CD4-positive, alpha-beta T cell treated with Interleukin-2 at 100 ng/mL for 4 hours (primary cell): ENCODE data around the gene PHPT1.

ENCODE experiments used
- DNase-seq: peaks from one replicate; pipeline ENCODE4 v3.0.0-alpha.2; 2020; ENCODE audit warnings: low spot score

PHPT1 gene

DNA sequence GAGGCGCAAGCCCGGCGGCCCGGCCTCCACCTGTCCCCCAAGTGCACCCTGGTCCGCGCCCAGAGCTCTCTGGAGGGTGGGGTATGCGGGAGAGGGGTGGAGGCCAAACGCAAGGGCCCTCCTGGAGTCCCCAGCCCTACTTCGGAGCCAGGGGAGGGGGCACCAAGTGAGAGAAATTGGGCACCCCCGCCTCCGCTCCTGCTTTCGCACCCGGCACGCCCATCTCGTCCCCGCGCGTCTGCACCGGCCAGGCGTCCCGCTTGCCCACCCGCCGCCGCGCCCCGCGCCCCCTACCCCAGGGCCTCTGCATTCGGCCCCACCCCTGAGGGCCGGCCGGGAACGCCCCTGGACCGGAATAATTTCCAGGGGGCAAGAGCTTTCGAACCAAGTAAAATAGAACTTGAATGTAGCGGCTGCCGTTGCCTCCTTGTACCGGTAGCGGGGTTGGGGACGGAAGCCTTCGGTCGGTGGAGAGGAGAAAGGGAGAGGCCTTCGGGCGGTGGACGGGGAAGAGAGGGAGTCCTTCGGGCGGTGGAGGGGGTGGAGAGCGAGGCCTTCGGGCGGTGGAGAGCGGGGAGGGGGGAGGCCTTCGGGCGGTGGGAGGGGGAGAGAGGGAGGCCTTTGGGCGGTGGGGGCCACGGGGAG, 694 bp upstream of the PHPT1 start:
- no peak for DNase-seq

DNA sequence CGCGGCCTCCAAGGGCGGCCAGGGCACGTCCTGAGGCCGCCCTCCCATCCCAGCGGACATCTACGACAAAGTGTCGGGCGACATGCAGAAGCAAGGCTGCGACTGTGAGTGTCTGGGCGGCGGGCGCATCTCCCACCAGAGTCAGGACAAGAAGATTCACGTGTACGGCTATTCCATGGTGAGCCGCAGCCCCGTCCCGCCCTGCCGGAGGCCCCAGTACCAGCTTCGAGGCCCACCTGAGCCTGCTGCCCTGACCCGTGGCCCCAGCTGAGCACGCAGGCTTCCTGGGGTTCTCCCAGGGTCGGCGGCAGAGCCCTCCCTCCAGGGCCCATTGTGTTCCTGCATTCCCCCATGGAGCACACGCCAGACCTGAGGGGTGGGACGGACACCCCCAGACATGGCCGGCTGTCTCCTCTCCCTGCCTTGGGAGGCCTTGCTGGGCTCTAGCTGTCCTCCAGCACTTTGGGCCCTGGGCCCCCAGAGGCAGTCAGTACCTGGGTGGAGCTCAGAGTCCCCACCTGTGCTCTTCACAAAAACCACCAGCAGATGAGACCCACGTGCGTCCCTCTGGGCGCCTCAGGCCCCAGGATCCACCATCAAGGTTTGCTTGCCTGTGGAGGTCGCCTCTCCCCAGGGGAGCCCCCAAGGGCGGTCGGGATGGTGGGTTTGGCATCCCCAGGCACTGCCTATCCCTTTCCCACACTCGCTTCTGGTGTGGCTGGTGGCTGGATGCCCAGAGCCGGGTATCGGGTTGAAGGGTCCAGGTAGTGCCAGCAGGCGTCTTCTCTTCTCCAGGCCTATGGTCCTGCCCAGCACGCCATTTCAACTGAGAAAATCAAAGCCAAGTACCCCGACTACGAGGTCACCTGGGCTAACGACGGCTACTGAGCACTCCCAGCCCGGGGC, 1.0 kb downstream of the PHPT1 start:
- DNase-seq = no peak

DNA sequence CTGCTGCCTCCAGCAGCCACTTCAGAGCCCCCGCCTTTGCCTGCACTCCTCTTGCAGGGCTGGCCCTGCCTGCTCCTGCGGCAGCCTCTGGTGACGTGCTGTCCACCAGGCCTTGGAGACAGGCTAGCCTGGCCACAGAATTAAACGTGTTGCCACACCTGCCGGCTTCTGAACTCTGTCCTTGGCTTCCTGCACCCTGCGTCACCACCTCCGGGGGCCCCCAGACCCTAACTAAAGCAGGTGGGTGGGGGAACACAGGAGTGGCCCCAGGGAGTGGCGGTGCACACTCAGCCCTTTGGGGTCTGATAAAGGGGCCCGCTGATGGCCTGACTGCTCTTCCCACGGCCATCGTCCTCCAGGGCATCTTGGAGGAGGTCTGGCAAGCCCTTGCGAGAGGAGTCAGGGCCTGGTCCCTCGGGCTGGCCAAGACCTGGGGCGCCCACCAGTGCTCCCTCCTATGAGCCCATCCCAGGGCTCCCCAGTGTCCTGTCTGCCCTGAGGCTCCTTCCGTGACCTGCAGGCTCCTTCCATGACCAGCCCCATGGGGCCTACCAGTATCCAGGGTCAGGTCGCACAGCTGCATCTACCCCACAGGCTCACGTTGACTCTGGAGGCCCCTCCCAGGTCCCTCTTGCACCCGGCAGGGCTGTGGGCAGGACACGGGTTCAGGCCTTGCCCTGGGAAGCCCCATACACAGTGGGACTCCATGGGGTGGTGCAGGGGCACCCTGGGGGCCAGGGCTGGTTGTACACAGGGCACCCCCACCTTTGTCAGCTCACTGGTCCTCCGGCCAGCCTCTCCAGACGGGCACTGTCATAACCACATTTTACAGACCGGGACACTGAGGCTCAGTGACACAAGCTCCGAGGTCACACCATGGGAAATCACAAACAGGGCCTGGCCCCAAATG, 1.9 kb downstream of the PHPT1 start:
- no peak for DNase-seq

DNA sequence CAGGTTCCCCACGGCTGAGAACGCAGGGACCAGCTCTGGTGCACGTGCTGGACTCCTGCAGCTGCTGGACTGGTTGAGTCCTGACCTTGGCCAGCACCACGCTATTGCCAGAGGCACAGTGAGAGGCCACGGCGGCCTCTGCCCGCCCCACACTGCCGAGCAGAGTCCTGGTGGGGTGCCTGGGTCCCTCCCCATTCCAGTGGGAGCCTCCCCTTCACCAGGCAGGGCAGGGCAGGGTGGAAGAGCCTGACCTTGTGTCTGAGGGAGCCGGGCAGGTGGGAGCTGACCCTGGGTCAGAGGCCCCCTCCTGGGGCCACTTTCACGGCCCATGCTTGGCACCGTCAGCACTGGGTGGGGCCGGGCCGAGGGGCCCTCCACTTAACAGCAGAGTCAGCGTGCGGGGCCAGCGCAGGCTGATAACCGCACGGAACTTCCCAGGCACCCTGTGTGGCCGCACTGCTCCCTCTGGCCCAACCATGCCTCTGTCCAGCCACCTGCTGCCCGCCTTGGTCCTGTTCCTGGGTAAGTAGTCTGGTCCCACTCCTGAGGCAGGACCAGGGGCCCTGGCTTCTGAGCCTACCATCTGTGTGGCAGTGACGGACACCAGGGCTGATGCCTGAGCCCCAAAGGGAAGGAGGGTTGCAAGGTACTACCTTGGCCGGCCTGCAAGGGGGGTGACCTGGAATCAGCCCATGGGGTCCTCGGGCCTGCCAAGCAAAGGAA, 2.9 kb downstream of the PHPT1 start, which contains the start of gene MAMDC4:
Gene MAMDC4 (plus strand): TSS at position 406 of the 723 bp plus-strand sequence. CDS start 71 bp downstream, at position 477.
- no peak for DNase-seq

- no peak for DNase-seq
Observed at GRCh38 chr9:136852664-136853595, 3.7 kb downstream of the PHPT1 start.

- no peak for DNase-seq
Observed at GRCh38 chr9:136853596-136854112, 4.4 kb downstream of the PHPT1 start.

DNA sequence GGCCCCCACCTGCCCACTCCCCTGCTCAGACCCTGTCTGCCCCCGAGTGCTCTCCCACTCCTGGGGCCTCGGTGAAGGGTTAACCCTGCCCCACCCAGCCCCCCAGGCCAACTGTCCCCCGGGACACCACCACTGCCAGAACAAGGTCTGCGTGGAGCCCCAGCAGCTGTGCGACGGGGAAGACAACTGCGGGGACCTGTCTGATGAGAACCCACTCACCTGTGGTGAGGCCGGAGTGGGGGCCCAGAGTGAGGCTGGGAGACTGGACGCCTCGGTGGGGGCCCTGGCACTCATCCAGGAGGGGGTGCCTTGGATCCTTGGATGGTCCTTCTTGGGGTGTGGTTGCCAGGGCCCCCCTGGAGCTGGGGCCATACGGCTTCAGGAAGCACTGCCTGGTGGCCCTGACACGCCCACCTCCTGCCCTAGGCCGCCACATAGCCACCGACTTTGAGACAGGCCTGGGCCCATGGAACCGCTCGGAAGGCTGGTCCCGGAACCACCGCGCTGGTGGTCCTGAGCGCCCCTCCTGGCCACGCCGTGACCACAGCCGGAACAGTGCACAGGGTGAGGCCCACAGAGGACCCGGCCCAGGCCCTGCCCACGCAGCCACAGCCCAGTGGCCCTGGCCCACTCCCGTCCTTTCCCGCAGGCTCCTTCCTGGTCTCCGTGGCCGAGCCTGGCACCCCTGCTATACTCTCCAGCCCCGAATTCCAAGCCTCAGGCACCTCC, 5.1 kb downstream of the PHPT1 start:
- DNase-seq = no peak

- no peak for DNase-seq
Observed at GRCh38 chr9:136854842-136855460, 5.7 kb downstream of the PHPT1 start.

DNA sequence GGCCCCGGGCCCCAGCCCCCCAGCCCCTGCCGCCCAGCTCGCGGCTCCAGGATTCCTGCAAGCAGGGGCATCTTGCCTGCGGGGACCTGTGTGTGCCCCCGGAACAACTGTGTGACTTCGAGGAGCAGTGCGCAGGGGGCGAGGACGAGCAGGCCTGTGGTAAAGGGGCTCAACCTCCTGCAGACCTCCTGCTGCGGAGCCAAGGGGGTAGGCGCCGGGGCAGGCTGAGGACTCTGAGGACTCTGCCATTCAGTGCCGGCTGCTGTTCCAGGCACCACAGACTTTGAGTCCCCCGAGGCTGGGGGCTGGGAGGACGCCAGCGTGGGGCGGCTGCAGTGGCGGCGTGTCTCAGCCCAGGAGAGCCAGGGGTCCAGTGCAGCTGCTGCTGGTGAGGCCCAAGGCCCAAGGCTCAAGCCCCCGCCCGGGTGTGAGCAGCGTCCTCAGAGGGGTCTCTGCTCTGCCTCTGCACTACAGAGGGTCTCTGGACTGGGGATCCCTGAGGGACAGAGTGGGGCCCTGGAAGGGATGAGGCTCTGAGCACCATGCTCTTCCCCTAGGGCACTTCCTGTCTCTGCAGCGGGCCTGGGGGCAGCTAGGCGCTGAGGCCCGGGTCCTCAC, 6.4 kb downstream of the PHPT1 start:
- DNase-seq = no peak

DNA sequence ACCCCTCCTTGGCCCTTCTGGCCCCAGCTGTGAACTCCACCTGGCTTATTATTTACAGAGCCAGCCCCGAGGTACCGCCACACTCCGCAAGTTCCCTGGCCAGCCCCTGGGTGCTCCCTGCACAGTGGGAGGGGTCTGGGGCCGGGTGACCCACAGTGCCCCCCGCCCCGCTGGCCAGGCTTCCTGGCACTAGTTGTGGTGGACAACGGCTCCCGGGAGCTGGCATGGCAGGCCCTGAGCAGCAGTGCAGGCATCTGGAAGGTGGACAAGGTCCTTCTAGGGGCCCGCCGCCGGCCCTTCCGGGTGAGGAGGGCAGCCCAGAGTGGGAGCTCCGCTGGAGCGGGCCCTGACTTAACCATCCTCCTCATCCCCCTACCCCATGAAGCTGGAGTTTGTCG, 6.9 kb downstream of the PHPT1 start:
- DNase-seq = no peak

- no peak for DNase-seq
Observed at GRCh38 chr9:136856541-136857141, 7.4 kb downstream of the PHPT1 start.

- DNase-seq = no peak
Observed at GRCh38 chr9:136857166-136857565, 8.0 kb downstream of the PHPT1 start.

- DNase-seq = no peak
Observed at GRCh38 chr9:136857581-136858412, 8.6 kb downstream of the PHPT1 start.

DNA sequence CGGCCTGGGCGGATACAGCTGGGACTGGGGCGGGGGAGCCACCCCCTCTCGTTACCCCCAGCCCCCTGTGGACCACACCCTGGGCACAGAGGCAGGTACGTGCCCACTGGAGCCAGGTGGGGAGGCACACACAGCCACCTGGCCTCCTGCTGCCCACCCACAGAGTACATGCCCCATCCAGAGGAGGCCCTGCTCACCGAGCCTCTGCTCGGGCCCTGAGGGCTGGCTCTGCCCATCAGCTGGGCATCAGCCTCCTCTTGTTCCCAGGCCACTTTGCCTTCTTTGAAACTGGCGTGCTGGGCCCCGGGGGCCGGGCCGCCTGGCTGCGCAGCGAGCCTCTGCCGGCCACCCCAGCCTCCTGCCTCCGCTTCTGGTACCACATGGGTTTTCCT, 9.2 kb downstream of the PHPT1 start:
- no peak for DNase-seq

- DNase-seq = no peak
Observed at GRCh38 chr9:136858844-136859757, 9.9 kb downstream of the PHPT1 start.

DNA sequence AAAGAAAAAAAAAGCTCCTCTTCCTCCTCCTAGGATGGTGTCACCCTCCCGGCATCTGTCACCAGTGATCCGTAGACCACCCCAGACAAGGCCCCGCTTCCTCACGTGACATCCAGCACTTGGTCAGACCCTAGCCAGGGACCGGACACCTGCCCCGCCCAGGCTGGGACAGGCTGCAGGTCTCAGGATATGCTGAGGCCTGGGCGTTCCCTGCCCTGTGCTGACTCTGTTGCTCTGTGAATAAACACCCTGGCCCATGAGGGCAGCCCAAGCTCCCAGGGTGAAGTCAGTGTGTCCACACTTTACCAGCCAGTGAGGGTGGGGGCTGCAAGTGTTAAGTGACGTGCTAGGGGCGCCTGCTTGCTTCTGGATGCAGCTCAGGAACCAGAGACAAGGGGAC, 11.3 kb downstream of the PHPT1 start:
- no peak for DNase-seq
